Measurements from ENCODE around the gene TMEFF2. TPM values are rescaled to one million over a fixed set of nuclear protein-coding genes. Genes with fewer than 3 reads are reported as not detected.

TMEFF2 gene
- total and polyA plus RNA-seq, 2 of the 8 experiments (the other 6 are each of a cell fraction or from before 2014, with no cell fraction given) = 0.91 to 3.7 TPM

GRCh38 chr2:192195548-192196418 is 1.1 kb upstream of the TMEFF2 start (continued):
- TF ChIP-seq, protein P1, sequence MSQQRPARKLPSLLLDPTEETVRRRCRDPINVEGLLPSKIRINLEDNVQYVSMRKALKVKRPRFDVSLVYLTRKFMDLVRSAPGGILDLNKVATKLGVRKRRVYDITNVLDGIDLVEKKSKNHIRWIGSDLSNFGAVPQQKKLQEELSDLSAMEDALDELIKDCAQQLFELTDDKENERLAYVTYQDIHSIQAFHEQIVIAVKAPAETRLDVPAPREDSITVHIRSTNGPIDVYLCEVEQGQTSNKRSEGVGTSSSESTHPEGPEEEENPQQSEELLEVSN (IDR thresholded peaks at IDR 0.05) = no peak; the same call in 1 of the 2 replicates
- no peak for TF ChIP-seq EGR1 (IDR thresholded peaks at IDR 0.05; ENCODE audit: borderline replicate concordance, low read depth, low read length)
- peak; percentile 68 for TF ChIP-seq CTBP2 (IDR thresholded peaks at IDR 0.05; ENCODE audit: borderline replicate concordance, insufficient read depth, insufficient read length, low read length)
- TF ChIP-seq SAP30 (IDR thresholded peaks at IDR 0.05; ENCODE audit: insufficient read depth, insufficient replicate concordance, low read length) = peak; percentile 26

Measured in H1 (cell line).